Measurements from ENCODE around the gene VKORC1L1.

The VKORC1L1 gene

GRCh38 chr7:65946904-65947303, 74.0 kb downstream of the VKORC1L1 start:
- Histone ChIP-seq H2AFZ (ENCODE audit: low read depth, low read length) (no peak overlapping the region), H3K4me1 (ENCODE audit: low read length) (no peaks in the 10 kb centered on the region), H4K20me1 (ENCODE audit: insufficient read depth, low read length) (no peaks in the 10 kb centered on the region), H3K9ac (ENCODE audit: low read length) (no peak overlapping the region), H3K79me2 (ENCODE audit: low read length) (0 out of 2 replicates have a peak, but pooled peaks cover 4% of the 10 kb centered on the region), H3K4me3 (ENCODE audit: low read length) (no peak overlapping the region), H3K27me3 (ENCODE audit: low read depth, low read length) (no peaks in the 10 kb centered on the region), H3K36me3 (replicated peaks; ENCODE audit: low read depth, low read length) (no peaks in the 10 kb centered on the region), H3K4me2 (ENCODE audit: low read length) (no peak overlapping the region), H3K9me3 (ENCODE audit: insufficient read depth, low read length) (no peaks in the 10 kb centered on the region), H3K27ac (ENCODE audit: low read length) (no peak overlapping the region)
- TF ChIP-seq EZH2phosphoT487 (IDR thresholded peaks at IDR 0.05; ENCODE audit: low read depth), result no peak
- no peak for TF ChIP-seq CTCF (IDR thresholded peaks at IDR 0.05; ENCODE audit: low read depth, low read length)

- no peak overlapping the region for H2AFZ ChIP-seq (ENCODE audit: low read depth, low read length)
- no peak overlapping the region for H3K4me2 ChIP-seq (ENCODE audit: low read length)
- no peak overlapping the region for H3K9ac ChIP-seq (ENCODE audit: low read length)
- no peak overlapping the region for H3K27ac ChIP-seq (ENCODE audit: low read length)
- H3K36me3 ChIP-seq (replicated peaks; ENCODE audit: low read depth, low read length), result peaks cover 20% of the 10 kb centered on the region
- no peaks in the 10 kb centered on the region for H3K4me1 ChIP-seq (ENCODE audit: low read length)
- no peaks in the 10 kb centered on the region for H4K20me1 ChIP-seq (ENCODE audit: insufficient read depth, low read length)
- no peaks in the 10 kb centered on the region for H3K9me3 ChIP-seq (ENCODE audit: insufficient read depth, low read length)
- TF ChIP-seq EZH2phosphoT487 (IDR thresholded peaks at IDR 0.05; ENCODE audit: low read depth), result no peak
- TF ChIP-seq CTCF (IDR thresholded peaks at IDR 0.05; ENCODE audit: low read depth, low read length), result no peak
- no peaks in the 10 kb centered on the region for H3K27me3 ChIP-seq (ENCODE audit: low read depth, low read length)
- H3K79me2 ChIP-seq (ENCODE audit: low read length), result no peaks in the 10 kb centered on the region
- H3K4me3 ChIP-seq (ENCODE audit: low read length), result no peak overlapping the region
Measured at GRCh38 chr7:65951837-65952578, 79.1 kb downstream of the VKORC1L1 start.

- Histone ChIP-seq H4K20me1 (ENCODE audit: insufficient read depth, low read length) (no peaks in the 10 kb centered on the region), H3K27me3 (ENCODE audit: low read depth, low read length) (no peaks in the 10 kb centered on the region), H3K4me2 (ENCODE audit: low read length) (no peak overlapping the region), H3K9me3 (ENCODE audit: insufficient read depth, low read length) (no peaks in the 10 kb centered on the region), H3K27ac (ENCODE audit: low read length) (no peak overlapping the region), H3K36me3 (replicated peaks; ENCODE audit: low read depth, low read length) (peaks cover 23% of the 10 kb centered on the region), H3K9ac (ENCODE audit: low read length) (no peak overlapping the region), H2AFZ (ENCODE audit: low read depth, low read length) (no peak overlapping the region), H3K4me1 (ENCODE audit: low read length) (no peaks in the 10 kb centered on the region), H3K79me2 (ENCODE audit: low read length) (no peaks in the 10 kb centered on the region), H3K4me3 (ENCODE audit: low read length) (no peak overlapping the region)
- TF ChIP-seq EZH2phosphoT487 (IDR thresholded peaks at IDR 0.05; ENCODE audit: low read depth) (no peak), CTCF (IDR thresholded peaks at IDR 0.05; ENCODE audit: low read depth, low read length) (no peak)
Measured at GRCh38 chr7:65953001-65953720, 80.3 kb downstream of the VKORC1L1 start.

GRCh38 chr7:65953890-65954450, 81.1 kb downstream of the VKORC1L1 start:
- Histone ChIP-seq H3K79me2 (ENCODE audit: low read length) (no peaks in the 10 kb centered on the region), H3K4me3 (ENCODE audit: low read length) (no peak overlapping the region), H4K20me1 (ENCODE audit: insufficient read depth, low read length) (no peaks in the 10 kb centered on the region)

More at GRCh38 chr7:65953890-65954450, 81.1 kb downstream of the VKORC1L1 start:
- H3K4me2 ChIP-seq (ENCODE audit: low read length), result no peak overlapping the region
- peaks cover 30% of the 10 kb centered on the region for H3K36me3 ChIP-seq (replicated peaks; ENCODE audit: low read depth, low read length)
- H3K27me3 ChIP-seq (ENCODE audit: low read depth, low read length), result no peaks in the 10 kb centered on the region
- no peaks in the 10 kb centered on the region for H3K9me3 ChIP-seq (ENCODE audit: insufficient read depth, low read length)
- H3K27ac ChIP-seq (ENCODE audit: low read length), result no peak overlapping the region
- H3K4me1 ChIP-seq (ENCODE audit: low read length), result no peaks in the 10 kb centered on the region
- H3K9ac ChIP-seq (ENCODE audit: low read length), result no peak overlapping the region
- no peak for TF ChIP-seq CTCF (IDR thresholded peaks at IDR 0.05; ENCODE audit: low read depth, low read length)
- TF ChIP-seq EZH2phosphoT487 (IDR thresholded peaks at IDR 0.05; ENCODE audit: low read depth), result no peak
- no peak overlapping the region for H2AFZ ChIP-seq (ENCODE audit: low read depth, low read length)

Measured in OCI-LY3 (cell line).